RKO (cell line): ENCODE results near the gene UPF1.

Experiments
- DNase-seq: peaks from one replicate; pipeline ENCODE4 v3.0.0-alpha.2; 2016; ENCODE audit warnings: low spot score

UPF1 gene

GRCh38 chr19:18875726-18876125 lies 44.0 kb downstream of the UPF1 start:
- no peak for DNase-seq

GRCh38 chr19:18876865-18877264 lies 45.1 kb downstream of the UPF1 start:
- no peak for DNase-seq

- DNase-seq: no peak
Measured at GRCh38 chr19:18878058-18878797, 46.5 kb downstream of the UPF1 start.

GRCh38 chr19:18878858-18879578 lies 47.3 kb downstream of the UPF1 start:
- no peak for DNase-seq

- DNase-seq: peak; percentile 64
Measured at GRCh38 chr19:18879579-18880373, 48.0 kb downstream of the UPF1 start.

- DNase-seq: no peak
Measured at GRCh38 chr19:18881491-18881890, 49.7 kb downstream of the UPF1 start.

- no peak for DNase-seq
Measured at GRCh38 chr19:18883526-18884304, 52.0 kb downstream of the UPF1 start.

- DNase-seq: no peak
Measured at GRCh38 chr19:18886972-18887371, 55.2 kb downstream of the UPF1 start.

GRCh38 chr19:18889949-18890745 lies 58.4 kb downstream of the UPF1 start:
- no peak for DNase-seq

- DNase-seq: no peak
Measured at GRCh38 chr19:18893587-18894253, 62.0 kb downstream of the UPF1 start.

GRCh38 chr19:18894254-18895037 lies 62.7 kb downstream of the UPF1 start:
- no peak for DNase-seq

- no peak for DNase-seq
Measured at GRCh38 chr19:18895038-18895823, 63.5 kb downstream of the UPF1 start.

- no peak for DNase-seq
Measured at GRCh38 chr19:18895824-18896341, 64.1 kb downstream of the UPF1 start, which contains the start of gene CERS1. CERS1 (minus strand) TSS chr19:18896158; CDS start chr19:18896072, 86 bp downstream.

GRCh38 chr19:18896421-18896841 lies 64.7 kb downstream of the UPF1 start:
- DNase-seq: no peak

GRCh38 chr19:18897094-18898029 lies 65.6 kb downstream of the UPF1 start:
- DNase-seq: no peak

GRCh38 chr19:18898081-18898606 lies 66.4 kb downstream of the UPF1 start:
- no peak for DNase-seq
